ENCODE data around the gene TBC1D10A.

GRCh38 chr22:30336752-30337460 lies 10.2 kb upstream of the TBC1D10A start:
- TF ChIP-seq EP300 (IDR thresholded peaks at IDR 0.05; ENCODE audit: low read depth) (no peak), CTCF (IDR thresholded peaks at IDR 0.05) (no peak), POLR2AphosphoS5 (IDR thresholded peaks at IDR 0.05) (no peak)
